DMS 273 (cell line): Measurements from ENCODE around the gene MAP2K2.

ENCODE experiments used
- DNase-seq: peaks from one replicate; lab custom pipeline; 2025; ENCODE audit not compliant: unreplicated experiment; lab: John Stamatoyannopoulos, UW

MAP2K2 gene

DNA sequence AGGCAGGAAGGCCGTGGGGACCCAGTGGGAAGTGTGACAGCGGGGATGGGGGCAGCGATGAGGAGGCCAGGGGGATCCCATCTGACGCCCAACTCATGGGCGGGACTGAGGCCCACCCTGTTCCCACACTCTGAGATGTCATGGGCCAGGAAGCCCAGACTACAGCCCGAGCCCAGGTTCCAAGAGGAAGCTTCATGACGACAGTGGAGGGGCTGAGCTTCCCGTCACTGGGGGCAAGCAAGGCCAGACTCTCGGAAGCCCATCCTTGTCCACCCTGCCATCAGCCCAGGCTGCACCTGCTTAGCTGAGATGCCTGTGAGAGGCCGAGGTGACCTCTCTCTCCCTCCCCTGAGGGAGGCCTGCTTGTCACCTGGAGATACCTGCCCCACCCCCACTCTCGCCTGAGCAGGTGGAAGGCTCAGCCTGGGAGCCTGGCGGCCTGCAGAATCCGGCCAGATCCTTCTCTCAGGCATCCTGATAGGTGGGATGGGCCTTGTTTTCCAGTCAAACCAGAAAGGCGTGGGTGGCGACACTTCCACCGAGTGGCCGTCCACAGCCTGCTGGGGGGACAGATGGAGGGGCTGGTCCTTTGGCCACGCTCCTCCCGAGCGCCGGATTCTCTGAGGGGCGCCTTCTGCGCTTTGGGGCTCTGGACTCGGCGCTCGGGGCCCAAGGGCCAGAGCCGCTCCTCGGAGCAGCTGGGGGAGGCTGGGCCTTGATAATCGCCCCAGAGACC is 62.1 kb downstream of the MAP2K2 start:
- DNase-seq: peak; percentile 51

DNA sequence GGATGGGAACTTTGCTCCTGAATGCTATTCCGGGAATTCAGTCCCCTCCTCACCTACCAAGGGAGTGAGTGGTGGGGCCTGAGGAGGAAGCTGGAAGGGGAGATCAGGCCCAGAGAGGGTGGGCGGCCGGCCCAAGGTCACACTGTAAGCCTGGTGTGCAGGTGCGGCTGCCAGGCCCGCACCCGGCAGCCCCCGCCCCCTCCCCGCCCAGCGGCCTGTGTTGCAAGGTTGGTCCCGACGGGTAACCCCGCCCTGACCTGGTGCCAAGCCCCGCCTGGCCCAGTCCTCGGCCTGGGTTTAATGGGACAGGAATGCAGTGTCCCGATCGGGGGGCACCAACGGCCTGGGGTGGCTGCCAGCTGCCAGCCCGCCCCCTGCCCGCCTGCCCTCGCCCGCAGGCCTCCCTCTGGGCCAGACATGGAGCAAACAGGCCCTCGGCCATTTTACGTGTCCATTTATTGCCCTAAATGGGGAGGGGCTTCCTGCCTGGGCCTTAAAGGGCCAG is 62.7 kb downstream of the MAP2K2 start:
- DNase-seq: peak; percentile 65

DNA sequence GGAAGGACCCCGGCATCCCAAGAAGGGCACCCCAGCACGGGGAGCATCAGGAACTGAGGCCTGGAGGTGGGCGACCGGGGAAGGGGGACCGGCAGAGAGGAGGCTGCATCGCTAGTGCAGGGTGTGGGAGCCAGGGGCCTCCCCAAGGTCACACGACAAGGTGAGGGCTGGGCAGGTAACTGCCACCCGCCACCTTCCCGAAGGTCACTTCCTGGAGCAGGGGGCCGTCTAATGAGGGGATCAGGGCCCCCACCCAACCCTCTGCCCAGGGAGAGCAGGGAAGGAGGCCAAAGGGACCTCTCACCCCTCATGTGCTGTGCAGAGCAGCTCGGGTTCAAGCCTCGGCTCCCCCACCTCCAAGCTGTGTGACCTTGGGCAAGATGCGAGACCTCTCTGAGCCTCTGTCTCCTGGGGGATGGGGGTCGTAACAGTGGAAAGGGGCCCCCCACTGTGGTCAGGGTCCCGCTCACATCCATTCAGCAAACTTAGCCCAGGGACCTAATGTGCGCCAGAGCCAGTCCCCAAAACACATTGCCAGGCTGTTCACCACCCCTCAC is 63.2 kb downstream of the MAP2K2 start:
- no peak for DNase-seq

DNA sequence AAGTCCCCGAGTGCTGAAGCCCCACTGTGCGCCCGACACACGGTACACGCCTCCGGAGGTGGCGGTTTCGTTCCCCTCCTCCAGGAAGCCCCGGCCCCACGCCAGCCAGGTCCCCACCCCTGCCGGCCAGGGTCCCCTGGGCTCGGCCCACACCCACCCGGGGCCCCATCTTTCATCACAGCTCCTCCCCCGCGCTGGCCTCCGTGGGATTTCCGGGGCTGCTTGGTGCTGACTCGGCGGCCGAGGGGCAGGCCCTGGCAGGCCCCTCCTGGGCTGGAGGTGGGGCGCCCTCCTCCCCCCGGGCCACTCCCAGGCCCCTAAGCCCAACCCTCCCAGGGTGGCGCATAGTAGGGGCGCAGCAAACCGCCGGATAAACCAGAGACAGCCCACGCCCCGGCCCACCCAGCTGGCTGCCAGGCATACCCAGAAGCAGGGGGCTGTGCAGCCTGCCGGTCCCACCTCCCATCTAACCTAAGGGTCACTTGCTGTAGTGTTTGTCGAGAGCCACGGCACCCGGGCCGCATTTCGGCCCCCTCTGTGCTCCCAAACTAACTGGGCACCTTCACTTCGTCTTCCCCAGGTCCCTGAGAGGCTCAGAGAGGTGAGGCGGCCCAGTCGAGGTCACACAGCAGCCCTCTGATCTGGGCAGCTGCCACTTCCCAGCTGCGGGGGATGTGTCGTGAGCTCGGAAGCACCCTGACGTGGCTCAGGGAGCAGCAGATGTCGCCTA is 63.9 kb downstream of the MAP2K2 start:
- peak; percentile 45 for DNase-seq

DNA sequence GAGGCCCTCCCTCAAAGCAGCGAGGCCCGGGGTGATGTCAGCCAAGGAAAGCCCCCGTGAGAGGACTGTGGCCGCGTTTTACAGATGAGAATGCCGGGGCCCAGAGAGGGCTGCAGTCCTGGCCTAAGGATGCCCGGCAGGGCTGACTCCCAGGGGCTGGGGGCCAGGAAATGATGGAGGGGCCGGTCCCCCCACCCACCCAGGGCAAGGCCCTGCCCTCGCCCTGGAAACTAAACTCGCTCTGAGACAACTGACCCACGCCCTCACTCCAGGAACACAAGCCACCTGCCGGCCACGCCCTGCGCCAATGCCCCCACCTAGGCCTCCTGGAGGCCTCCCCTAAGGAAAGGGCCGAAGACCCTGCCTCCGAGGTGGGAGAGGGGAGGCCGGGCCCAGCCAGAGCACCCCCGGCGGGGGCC is 64.5 kb downstream of the MAP2K2 start:
- DNase-seq: no peak

DNA sequence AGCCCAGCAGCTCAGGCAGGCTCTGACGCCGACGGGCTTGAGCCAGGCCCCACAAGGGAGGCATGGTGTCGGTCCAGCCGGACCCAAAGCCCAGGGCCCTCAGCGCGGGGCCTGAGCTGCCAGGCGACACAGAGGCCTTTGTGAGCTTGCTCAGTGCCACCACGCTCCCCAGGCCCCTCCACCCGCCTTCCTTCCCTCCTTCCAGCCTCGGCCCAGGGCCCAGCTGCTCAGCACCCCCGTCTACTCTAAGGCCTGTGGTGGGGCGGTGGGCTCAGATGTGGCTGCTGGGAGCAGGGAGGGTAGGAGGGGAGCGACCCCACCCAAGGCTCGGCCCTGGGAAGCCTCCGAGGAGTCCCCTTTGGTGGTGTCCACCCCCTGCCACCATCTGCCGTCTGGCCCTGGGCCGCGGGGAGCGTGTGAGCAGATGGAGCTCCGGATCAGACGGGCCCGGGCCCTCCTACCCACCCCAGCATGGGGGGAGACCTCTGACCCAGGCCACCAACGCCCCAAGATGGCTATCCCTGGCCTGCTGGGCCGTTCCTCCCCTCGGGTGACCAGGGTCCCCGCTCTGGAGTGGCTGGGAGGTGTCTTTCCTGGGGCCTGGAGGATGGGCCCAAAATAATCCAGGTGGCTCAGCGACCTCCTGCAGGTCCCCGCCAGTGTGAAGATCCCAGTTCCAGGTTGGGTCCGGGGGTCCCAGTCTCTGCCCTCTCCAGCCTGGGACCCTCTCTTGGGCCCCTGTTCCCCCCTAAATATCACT is 65.0 kb downstream of the MAP2K2 start:
- peak; percentile 81 for DNase-seq

DNA sequence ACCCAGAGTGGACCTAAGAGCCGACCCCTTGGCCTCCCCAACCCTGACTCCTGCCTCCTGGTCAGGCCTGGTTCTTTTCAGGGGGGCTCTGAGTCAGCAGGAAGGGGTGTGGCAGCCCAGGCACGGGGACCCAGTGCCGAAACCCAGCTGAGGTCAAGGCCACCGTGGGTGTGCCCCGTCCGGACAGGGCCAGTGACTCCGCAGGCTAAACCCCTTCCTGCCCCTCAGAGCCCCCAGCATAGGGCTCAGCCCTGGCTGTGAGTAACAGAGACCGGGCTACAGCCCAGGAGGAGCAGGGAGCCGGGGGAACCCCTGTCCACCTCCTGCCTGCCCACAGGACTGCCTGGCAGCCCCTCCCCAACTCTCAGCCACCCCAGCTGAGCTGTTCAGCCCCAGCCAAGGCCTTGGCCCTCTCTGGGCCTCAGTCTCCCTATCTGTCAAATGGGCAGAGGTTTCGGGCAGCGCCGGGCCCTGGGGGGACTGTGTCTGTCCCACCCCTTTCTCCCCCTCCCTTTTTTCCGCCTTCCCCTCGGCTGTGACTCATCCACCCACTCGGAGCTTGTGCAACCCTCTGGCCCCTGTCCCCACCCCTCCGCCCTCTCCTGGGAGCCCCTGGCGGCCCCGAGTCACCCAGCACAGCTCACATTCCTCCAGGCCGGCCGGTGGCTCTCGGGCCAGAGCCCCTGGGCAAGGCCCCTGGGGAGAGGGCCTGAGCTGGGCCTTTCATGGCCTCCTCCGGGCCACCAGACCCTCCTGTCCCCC is 65.8 kb downstream of the MAP2K2 start:
- DNase-seq: peak; percentile 40

DNA sequence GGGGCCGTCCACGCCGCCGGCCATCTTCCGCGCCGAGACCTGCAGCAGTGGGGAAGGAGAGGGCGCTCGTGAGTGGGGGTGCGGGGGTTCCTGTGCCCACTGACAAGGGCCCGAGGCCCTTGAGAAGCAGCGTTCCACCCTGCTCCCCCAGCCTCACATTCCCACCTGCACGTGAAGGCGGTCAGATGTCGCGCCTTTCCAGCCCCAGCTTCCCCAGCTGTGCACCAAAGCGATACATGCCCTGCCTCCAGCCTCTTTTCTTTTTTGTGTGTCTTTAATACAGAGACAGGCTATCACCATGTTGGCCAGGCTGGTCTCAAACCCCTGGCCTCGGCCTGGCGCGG is 68.7 kb downstream of the MAP2K2 start:
- no peak for DNase-seq

DNA sequence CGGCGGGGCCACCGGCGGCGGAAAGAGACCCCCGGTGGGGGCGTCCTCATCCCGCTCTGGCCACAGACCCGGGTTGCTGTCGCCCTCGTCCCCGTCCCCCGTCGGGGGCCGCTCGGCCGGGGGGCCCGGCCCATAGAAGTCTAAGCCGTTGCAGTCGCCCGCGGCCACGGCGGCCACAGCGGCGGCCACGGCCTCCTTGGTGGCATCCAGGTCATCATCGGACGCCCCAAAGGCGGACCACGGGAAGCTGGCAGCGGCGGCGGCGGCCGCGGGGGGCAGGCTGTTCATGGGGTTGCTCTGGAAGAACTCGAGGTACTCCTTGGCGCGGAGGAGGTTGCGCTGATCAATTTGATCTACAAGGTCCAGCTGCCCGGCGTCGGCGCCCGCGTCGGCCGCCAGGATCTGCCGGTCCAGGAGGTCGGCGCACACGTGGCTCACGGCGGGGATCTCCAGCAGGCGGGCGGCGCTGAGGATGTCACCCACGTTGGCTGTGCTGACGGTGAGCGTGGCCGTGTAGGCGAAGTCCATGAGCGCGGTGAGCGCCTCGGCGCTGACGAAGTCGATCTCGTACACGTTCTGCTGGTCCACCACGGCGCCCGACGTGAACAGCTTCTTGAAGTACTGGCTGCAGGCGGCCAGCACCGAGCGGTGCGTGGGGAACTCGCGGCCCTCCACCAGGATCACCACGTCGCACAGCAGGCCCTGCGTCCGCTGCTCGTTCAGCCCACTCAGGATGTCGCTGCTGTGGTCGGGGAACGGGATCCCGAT is 69.3 kb downstream of the MAP2K2 start:
- no peak for DNase-seq

DNA sequence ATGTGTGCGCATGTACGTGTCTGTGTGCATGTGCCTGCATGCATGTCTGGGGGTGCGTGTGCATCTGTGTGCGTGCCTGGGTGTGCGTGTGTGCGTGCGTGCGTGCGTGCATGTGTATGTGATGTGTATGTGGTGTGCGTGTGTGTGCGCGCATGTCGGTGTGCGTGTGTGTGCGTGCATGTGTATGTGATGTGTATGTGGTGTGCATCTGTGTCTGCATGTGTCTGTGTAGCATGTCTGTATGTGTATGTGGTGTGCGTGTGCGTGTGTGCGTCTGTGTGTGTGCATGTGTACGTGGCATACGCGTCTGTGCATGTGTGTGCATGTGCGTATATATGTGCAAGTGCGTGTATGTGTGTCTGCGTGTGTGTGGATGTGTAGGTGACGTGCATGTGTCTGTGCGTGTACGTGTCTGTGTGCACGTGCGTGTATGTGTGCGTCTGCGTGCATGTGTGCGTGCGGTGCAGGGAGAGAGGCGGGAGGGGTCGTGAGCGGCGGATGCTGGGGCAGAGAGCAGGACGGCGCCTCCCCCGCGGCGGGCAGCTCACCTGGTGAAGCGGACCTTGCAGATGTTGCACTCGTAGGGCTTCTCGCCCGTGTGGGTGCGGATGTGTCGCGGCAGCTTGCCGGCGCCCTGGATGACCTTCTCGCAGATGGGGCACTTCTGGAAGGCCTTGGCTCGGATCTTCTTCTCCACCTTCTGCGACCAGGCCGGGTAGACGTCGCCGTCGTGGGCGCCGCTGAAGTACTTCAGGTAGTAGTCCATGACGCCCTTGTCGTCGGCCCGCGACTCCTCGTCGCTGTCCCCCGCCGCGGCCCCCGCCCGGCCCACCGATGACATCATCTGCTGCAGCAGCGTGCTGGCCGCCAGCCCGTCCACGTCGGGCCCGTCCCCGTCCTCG is 70.2 kb downstream of the MAP2K2 start:
- DNase-seq: no peak

DNA sequence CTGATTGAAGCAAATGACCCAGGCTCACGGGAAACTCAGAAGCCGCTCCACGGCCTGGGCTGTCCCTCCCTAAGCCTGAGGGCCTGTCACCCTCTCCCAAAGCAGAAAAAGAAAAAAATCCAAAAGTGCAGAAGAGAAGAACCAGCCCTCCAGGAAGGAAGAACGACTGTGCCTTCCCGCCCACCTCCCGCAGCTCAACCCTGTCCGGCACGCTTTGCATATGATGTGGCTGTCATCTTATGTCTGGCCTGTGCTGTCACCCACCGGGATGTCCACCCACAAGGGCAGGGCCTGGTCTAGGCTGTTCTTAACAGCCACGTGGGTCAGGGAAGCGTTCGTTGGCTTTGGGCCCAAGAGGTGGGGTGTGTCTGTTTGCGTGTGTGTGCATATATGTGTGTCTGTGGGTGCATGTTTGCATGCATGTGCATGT is 70.9 kb downstream of the MAP2K2 start:
- no peak for DNase-seq

DNA sequence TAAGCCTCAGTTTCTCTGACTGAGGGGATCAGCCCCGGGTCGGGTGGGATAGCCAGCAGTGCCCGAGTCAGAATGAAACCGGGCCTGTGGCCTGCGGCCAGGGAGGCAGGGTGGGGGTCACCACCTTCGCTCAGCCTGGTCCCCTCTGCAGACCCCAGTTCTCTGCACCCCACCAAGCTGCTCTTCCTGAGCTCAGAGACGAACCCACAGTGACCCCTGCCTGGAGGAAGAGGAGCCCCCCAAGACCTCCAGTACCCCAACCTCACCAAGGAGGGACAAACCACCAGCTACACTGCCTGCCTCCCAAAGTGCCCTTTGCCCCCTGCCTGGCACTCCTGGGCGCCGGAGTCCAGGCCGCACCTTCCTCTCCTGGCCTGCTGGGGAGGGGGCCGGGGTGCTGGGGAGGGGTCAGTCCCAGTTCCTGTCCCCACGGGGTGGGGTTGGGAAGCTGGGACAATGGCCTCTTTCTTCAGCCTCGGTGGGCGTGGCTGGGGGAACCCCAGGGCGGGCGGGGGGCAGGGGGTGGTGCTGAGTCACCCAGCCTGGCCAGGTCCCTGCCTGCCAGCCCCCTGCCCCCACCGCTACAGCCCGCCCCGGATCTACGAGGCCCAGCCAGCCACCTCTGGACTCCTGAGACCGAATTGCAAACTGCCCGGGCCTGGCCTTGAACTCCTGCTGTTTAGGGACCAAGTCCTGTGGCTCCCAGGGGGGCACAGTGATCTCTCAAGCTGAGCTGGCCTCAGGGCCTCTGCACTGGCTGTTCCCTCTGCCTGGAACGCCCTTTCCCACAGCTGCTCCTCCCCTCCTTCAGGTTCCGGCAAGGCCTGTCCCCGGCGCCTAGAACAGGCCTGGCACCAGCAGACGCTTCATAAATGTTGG is 71.6 kb downstream of the MAP2K2 start:
- no peak for DNase-seq

DNA sequence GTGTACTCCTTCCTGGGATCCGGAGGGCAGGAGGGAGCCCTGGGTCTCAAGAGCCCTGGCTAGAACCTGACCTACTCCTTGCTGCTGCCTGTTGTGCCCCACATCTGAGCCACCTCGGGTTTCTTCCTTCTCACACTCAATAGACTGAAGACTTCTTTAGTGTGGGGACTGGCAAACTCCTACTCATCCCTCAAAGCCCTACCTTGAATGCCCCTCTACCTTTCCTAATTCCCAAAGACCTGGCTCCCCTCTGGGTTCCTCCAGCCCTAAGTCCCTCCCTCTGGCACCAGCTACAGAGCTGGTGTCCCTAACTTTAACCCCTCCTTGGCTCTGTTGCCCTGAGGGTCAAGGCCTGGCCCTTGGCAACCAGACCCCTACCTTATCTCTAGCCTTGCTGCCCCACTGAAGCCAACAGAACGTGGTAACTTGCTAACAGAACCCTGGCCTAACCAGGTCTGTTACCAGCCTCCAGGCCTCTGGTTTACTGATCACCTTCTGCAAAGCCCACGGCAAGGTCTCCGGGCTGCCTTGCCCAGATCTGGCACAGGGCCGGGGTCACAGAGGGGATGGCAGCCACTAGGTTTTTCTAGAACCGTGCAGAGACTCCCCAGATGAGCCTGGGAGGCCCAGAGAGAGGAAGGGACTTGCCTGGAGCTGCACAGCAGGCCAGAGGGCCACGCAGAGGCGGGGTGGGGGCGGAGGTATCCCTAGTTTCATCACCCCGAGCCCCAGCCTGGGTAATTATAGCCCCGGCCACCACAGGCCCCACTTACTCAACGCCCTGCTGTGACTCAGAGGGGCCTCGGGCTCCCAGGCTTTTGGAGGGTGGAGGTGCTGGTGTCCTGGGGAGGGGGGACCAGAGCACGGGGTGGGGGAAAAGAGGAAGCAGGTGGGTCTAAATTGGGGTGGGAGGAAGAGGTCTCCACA is 72.5 kb downstream of the MAP2K2 start:
- DNase-seq: no peak

DNA sequence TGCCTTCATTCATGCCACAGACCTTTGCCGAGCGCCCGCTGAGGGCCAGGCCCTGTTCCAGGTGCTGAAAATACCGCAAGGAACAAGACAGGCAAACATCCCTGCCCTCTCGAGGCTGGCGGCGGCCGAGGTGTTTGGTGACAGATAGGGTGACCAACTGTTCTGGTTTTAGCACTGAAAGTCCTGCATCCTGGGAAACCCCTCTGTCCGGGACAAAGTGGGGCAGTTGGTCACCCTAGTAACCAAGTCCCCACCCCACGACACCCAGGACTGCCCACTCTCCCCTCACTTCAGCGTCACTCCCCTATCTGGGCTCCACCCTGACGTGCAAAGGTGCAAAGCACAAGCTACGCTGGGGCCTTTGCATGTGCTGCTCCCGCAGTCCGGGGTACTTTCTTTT is 74.5 kb downstream of the MAP2K2 start:
- DNase-seq: no peak

DNA sequence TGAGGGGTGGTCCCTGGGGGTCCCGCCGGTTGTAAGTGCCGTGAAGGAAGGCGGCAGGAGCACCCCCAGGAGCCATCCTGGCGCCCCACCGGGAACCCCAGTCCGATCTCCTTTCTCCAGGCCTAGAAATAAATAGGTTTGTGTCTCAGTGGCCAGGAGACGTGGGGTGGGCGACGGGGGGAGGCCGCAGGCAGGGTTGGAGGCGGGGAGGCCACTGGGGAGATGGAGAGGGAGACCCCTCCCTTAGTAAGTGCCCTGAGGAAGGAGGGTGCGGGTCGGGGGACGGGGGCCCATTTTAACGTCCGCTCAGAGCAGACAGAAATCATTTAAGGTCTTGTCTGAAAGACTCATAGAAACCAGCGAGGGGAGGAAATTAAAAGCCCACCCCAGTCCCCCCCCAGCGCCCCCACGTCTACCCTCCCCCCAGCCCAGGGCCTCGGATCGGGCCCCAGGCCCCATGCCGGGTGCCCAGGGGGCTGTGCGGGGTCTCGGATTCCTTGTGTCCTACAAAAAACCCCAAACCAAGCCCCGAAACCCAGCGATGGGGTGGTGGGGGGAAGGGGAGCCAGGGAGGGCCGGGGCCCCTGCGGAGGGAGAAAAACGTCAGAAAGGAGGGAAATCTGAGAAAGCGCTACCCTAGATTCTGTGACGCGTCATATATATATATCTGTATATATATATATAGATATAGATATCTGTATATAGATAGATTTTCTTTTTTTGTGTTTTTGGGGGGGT is 76.8 kb downstream of the MAP2K2 start:
- no peak for DNase-seq

DNA sequence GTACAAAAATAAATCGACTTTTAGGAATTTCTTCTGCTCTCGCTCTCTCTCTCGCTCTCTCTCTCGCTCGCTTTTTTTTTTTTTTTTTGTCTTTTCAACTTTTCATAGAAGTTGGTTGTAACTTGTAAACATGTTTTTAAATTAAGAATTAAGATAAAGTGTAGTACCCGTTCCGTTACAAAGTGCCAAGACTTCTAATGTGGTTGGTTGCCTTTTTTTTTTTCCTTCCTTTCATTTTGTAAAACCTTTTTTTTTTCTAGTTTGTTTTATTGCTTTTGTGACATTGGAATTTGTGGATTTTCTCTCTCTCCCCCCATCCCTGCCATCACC is 77.6 kb downstream of the MAP2K2 start:
- DNase-seq: no peak
